CD14-positive monocyte (primary cell): Measurements from ENCODE around the gene RHOH. TPM values are rescaled to one million over a fixed set of nuclear protein-coding genes. Genes with fewer than 3 reads are reported as not detected.
A peak's percentile ranks its signal among the peaks of the same experiment; 100 is the strongest.

Experiments
- DNase-seq, 3 donors: peaks; one replicate each; pipeline ENCODE4 v3.0.0-alpha.2; 2011 to 2022
- H2AFZ ChIP-seq: 2 replicates; pipeline ENCODE4 v1.6.0; 2012; ENCODE audit warnings: mild to moderate bottlenecking, low read depth, low read length, inconsistent platforms; ENCODE audit not compliant: insufficient read depth, poor library complexity, severe bottlenecking
- H3K27ac ChIP-seq, 2 donors: 1 replicate in 1 of 2; 2 replicates in 1 of 2; pipeline ENCODE4 v1.5.1; 2012 to 2013; ENCODE audit warnings: low read length in 2 of 2, control low read depth in 1 of 2, inconsistent platforms in 1 of 2, low read depth in 1 of 2, mild to moderate bottlenecking in 1 of 2
- H3K27me3 ChIP-seq, 2 donors: one replicate each; pipeline versions ENCODE4 v1.6.0 to v1.6.1; 2011 to 2013; ENCODE audit warnings: low read length in 2 of 2; ENCODE audit not compliant: control insufficient read depth in 2 of 2, insufficient read depth in 2 of 2
- H3K36me3 ChIP-seq, 2 donors: replicated peaks in 1 of 2; 1 replicate in 1 of 2; 2 replicates in 1 of 2; pipeline versions ENCODE4 v1.5.1 to v1.6.1; 2012 to 2013; ENCODE audit warnings: low read length in 2 of 2, control low read depth in 1 of 2, inconsistent platforms in 1 of 2, mild to moderate bottlenecking in 1 of 2; ENCODE audit not compliant: insufficient read depth in 2 of 2, control insufficient read depth in 1 of 2
- H3K4me1 ChIP-seq, 2 donors: 1 replicate in 1 of 2; 2 replicates in 1 of 2; pipeline versions ENCODE4 v1.5.1 to v1.6.1; 2012 to 2013; ENCODE audit warnings: low read length in 2 of 2, control low read depth in 1 of 2, inconsistent platforms in 1 of 2, mild to moderate bottlenecking in 1 of 2, moderate library complexity in 1 of 2; ENCODE audit not compliant: insufficient read depth in 2 of 2, control insufficient read depth in 1 of 2
- H3K4me2 ChIP-seq: replicated peaks from 2 replicates; pipeline ENCODE3; 2012; ENCODE audit warnings: low read length, moderate library complexity, mild to moderate bottlenecking; ENCODE audit not compliant: poor library complexity, severe bottlenecking; ENCODE audit errors: extremely low read depth
- H3K4me3 ChIP-seq, 3 experiments: fragments of 200-600 bp in 1 of 3; sonication (generic) in 1 of 3; replicated peaks in 1 of 3; 1 replicate in 2 of 3; 2 replicates in 1 of 3; pipeline ENCODE4 v1.5.1; 2011 to 2013; ENCODE audit warnings: low read length in 3 of 3, mild to moderate bottlenecking in 3 of 3, control low read depth in 2 of 3, low read depth in 2 of 3, inconsistent platforms in 1 of 3, moderate library complexity in 1 of 3
- H3K79me2 ChIP-seq: 2 replicates; pipeline ENCODE4 v1.6.0; 2012; ENCODE audit warnings: mild to moderate bottlenecking, control low read depth, inconsistent platforms, low read length, moderate library complexity; ENCODE audit not compliant: insufficient read depth
- H3K9ac ChIP-seq: 2 replicates; pipeline ENCODE4 v1.6.0; 2017; ENCODE audit warnings: low read length, mild to moderate bottlenecking; ENCODE audit not compliant: insufficient read depth, poor library complexity, severe bottlenecking
- H3K9me3 ChIP-seq, 2 donors: replicated peaks in 1 of 2; 1 replicate in 1 of 2; 2 replicates in 1 of 2; pipeline versions ENCODE4 v1.5.1 to v1.6.1; 2012 to 2013; ENCODE audit warnings: low read length in 2 of 2, control low read depth in 1 of 2; ENCODE audit not compliant: control insufficient read depth in 1 of 2, insufficient read depth in 1 of 2
- H4K20me1 ChIP-seq: 2 replicates; pipeline ENCODE4 v1.6.0; 2012; ENCODE audit warnings: mild to moderate bottlenecking, low read length, control low read depth, moderate library complexity; ENCODE audit not compliant: insufficient read depth
- H3K27ac Mint-ChIP-seq, 7 donors: one replicate each; pipeline ENCODE4 v1.8.0; 2020; ENCODE audit warnings: mild to moderate bottlenecking in 7 of 7, mixed read lengths in 7 of 7, moderate library complexity in 6 of 7, inconsistent platforms in 2 of 7
- H3K27me3 Mint-ChIP-seq, 3 donors: one replicate each; pipeline ENCODE4 v1.8.0; 2021 to 2022; ENCODE audit warnings: low read depth in 3 of 3, mild to moderate bottlenecking in 3 of 3, mixed read lengths in 3 of 3, moderate library complexity in 3 of 3, inconsistent platforms in 1 of 3
- H3K36me3 Mint-ChIP-seq, 2 donors: one replicate each; pipeline ENCODE4 v1.8.0; 2020; ENCODE audit warnings: mixed read lengths in 2 of 2, inconsistent platforms in 1 of 2, mild to moderate bottlenecking in 1 of 2
- H3K4me1 Mint-ChIP-seq: one replicate; pipeline ENCODE4 v1.8.0; 2020; ENCODE audit warnings: mild to moderate bottlenecking, mixed read lengths
- H3K4me3 Mint-ChIP-seq, 2 donors: one replicate each; pipeline ENCODE4 v1.8.0; 2020; ENCODE audit warnings: mild to moderate bottlenecking in 2 of 2, mixed read lengths in 2 of 2, moderate library complexity in 1 of 2
- H3K9me3 Mint-ChIP-seq, 7 donors: one replicate each; pipeline ENCODE4 v1.8.0; 2020 to 2022; ENCODE audit warnings: mixed read lengths in 7 of 7, mild to moderate bottlenecking in 6 of 7, moderate library complexity in 6 of 7, inconsistent platforms in 2 of 7
- WGBS: methylation state at CpG from one replicate; pipeline ENCODE4 v1.1.5; 2013; ENCODE audit warnings: missing lambda C conversion rate; ENCODE audit not compliant: insufficient coverage; 5-methylcytosine and 5-hydroxymethylcytosine counted together
- intact Hi-C, 2 donors: fragments of 100-400 bp; cut with micrococcal nuclease; formaldehyde crosslinking; loops; one replicate each; pipeline versions ENCODE4 v1.15.0 to v1.15.1; 2023
- polyA plus RNA-seq, 3 donors: library from polyadenylated mRNA; depleted of rRNA in 1 of 3; unstranded in 2 of 3; stranded (reverse) in 1 of 3; fragments of 300-500 nt in 2 of 3; fragments of >200 nt in 1 of 3; fragmentation: Illumina TruSeq in 2 of 3; gene quantifications; 1 replicate in 2 of 3; 2 replicates in 1 of 3; pipeline ENCODE4 v1.2.3, GENCODE V29; 2012 to 2021
- TF ChIP-seq, protein P1 (sequence below): fragments of 200-600 bp; IDR thresholded peaks from one replicate; pipeline ENCODE4 v1.8.0; 2022; ENCODE audit warnings: antibody characterized with exemption, mild to moderate bottlenecking

Gene RHOH
- polyA plus RNA-seq, 3 donors, result 0.16 to 1.4 (median 1.2) TPM

DNA sequence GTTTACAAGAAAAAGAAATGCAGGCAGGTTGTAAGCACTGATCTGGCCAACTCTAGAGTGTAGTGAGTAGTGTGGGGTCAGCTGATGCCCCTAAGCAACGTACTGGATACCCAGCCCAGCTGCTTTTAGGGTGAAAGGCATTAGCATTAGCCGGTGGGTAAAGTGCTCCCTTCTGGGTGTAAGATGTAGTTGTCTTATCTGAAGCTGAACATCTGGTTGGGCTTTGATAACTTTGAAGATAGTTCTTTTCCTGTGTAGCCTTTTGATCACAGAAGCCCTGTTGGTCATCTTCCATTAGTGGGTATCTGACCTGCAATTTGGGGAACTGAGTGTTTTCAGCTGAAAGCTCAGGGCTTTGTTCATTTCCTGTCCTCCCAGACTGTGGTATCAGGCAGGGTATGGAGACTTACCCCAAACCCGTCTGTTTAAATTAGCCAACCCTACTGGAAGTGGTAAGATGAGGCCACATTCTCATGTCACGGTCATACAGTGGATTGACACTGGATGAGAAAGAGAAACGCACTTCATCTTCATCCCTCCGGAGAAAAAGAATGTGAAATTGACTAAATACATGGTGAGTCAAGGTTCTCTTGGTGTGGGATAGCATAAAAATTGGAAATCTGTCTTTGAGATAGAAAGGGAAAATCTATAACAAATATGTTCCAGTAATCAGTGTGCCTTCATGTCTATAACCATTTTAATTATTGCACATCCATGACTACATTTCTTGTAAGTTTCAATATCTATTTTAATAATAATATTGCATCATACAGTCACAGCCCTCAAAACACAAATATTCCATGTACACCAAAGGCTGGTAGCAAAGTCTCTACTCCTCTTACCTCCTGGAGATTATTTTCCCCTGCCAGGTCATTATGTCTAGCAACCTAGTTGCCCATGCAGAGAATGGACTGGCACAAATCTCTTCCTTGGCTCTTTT lies 8.7 kb downstream of the RHOH start:
- peak overlapping the region; percentile 59 to 85 for H3K4me3 Mint-ChIP-seq
- H3K9ac ChIP-seq, result peak overlapping the region; percentile 5
- H3K4me3 ChIP-seq, result peak overlapping the region in 2 of 3 experiments; percentile 7 to 59
- H3K27me3 Mint-ChIP-seq, result peaks cover 0 to 3% (median 0%) of the 10 kb centered on the region in 3 donors
- H3K4me2 ChIP-seq, result peak overlapping the region; percentile 65
- no peaks in the 10 kb centered on the region for H4K20me1 ChIP-seq
- no peaks in the 10 kb centered on the region for H3K36me3 ChIP-seq
- TF ChIP-seq, protein P1, sequence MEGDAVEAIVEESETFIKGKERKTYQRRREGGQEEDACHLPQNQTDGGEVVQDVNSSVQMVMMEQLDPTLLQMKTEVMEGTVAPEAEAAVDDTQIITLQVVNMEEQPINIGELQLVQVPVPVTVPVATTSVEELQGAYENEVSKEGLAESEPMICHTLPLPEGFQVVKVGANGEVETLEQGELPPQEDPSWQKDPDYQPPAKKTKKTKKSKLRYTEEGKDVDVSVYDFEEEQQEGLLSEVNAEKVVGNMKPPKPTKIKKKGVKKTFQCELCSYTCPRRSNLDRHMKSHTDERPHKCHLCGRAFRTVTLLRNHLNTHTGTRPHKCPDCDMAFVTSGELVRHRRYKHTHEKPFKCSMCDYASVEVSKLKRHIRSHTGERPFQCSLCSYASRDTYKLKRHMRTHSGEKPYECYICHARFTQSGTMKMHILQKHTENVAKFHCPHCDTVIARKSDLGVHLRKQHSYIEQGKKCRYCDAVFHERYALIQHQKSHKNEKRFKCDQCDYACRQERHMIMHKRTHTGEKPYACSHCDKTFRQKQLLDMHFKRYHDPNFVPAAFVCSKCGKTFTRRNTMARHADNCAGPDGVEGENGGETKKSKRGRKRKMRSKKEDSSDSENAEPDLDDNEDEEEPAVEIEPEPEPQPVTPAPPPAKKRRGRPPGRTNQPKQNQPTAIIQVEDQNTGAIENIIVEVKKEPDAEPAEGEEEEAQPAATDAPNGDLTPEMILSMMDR, result no peak
- peaks cover 0 to 3% of the 10 kb centered on the region in 2 donors for H3K36me3 Mint-ChIP-seq
- no peaks in the 10 kb centered on the region for H3K9me3 ChIP-seq
- intact Hi-C loops, result loop anchor here in 1 of 2 donors (10.0 kb wide), 1 partner anchor 51 kb away; no protein-coding TSS in a partner anchor
- peaks cover 58% of the 10 kb centered on the region for H3K79me2 ChIP-seq
- peak; percentile 83 to 93 (median 90) for DNase-seq
- peak overlapping the region; percentile 27 to 88 for H3K27ac ChIP-seq
- H2AFZ ChIP-seq, result peak overlapping the region; percentile 43
- peaks cover 43 to 50% of the 10 kb centered on the region in 2 donors for H3K4me1 ChIP-seq
- H3K4me1 Mint-ChIP-seq, result peaks cover 48% of the 10 kb centered on the region
- H3K9me3 Mint-ChIP-seq, result no peaks in the 10 kb centered on the region
- H3K27me3 ChIP-seq, result no peaks in the 10 kb centered on the region
- WGBS, result 0% methylated on average over 2 of the region's 6 CpGs
- H3K27ac Mint-ChIP-seq, result peak overlapping the region; percentile 88 to 95 (median 94)

DNA sequence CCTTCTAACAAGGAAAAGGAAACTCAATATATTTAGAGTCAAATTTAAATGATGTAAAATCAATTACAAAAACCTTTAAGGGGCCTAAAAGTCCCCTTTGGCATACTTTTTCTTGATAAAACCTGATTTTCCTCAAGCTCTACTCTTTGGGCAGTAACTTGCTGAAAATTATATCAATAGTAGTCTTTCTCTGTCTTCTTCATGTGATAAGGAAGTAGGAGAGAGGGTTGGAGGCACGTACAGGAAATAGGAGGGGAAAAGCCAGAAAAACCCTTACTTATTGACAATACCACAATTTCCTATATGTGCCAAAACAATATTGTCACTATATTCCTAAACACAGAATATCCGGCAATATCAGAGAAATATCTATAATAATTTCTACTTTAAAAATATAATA lies 9.6 kb downstream of the RHOH start:
- peaks cover 0 to 3% of the 10 kb centered on the region in 2 donors for H3K36me3 Mint-ChIP-seq
- H3K4me2 ChIP-seq, result peak overlapping the region; percentile 65
- H3K9me3 Mint-ChIP-seq, result no peaks in the 10 kb centered on the region
- H3K4me1 Mint-ChIP-seq, result peaks cover 42% of the 10 kb centered on the region
- no peaks in the 10 kb centered on the region for H3K9me3 ChIP-seq
- H3K27me3 Mint-ChIP-seq, result peaks cover 0 to 3% (median 0%) of the 10 kb centered on the region in 3 donors
- DNase-seq, result peak in 2 of 3 donors; percentile 60
- no peaks in the 10 kb centered on the region for H4K20me1 ChIP-seq
- no peaks in the 10 kb centered on the region for H3K36me3 ChIP-seq
- peak overlapping the region in 1 of 3 experiments; percentile 59 for H3K4me3 ChIP-seq
- H3K79me2 ChIP-seq, result peaks cover 60% of the 10 kb centered on the region
- H3K9ac ChIP-seq, result no peak overlapping the region
- H3K4me3 Mint-ChIP-seq, result peak overlapping the region in 1 of 2 donors; percentile 56
- H3K27ac Mint-ChIP-seq, result peak overlapping the region; percentile 88 to 95 (median 94)
- WGBS, result no CpG with 5 or more reads among the region's 2 CpGs
- H3K27ac ChIP-seq, result peak overlapping the region; percentile 30 to 88
- no peaks in the 10 kb centered on the region for H3K27me3 ChIP-seq
- H2AFZ ChIP-seq, result peak overlapping the region; percentile 11
- H3K4me1 ChIP-seq, result peaks cover 34 to 42% of the 10 kb centered on the region in 2 donors
- TF ChIP-seq, protein P1, result no peak
- intact Hi-C loops, result loop anchor here in 1 of 2 donors (10.0 kb wide), 1 partner anchor 52 kb away; no protein-coding TSS in a partner anchor
